ENCODE data around the gene RGL1. TPM values are rescaled to one million over a fixed set of nuclear protein-coding genes. Genes with fewer than 3 reads are reported as not detected.

The RGL1 gene
- total and polyA plus RNA-seq, 7 donors, result 0.93 to 6.8 (median 3.9) TPM

DNA sequence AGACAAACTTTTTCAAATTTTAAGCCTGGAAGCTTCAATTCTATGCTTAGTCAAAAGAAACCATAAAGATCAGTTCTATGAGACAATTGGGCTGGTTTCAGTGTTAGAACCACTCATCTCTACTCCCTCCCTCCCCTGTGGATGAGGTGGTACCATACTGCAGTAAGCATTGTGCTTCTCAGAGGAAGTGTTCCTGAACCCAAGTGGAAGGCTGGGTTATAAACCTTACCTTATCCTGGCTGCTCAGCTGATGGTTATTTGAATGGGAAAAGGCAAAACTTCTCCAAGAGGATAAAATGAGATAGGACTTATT, 34.1 kb upstream of the RGL1 start:
- no peak overlapping the region for H3K27ac ChIP-seq
- H3K4me1 ChIP-seq, result no peaks in the 10 kb centered on the region
- DNase-seq (no peak), ATAC-seq (no peak)
- intact Hi-C loops (cut with DNase I), result no loop called here
- TF ChIP-seq, protein P1, sequence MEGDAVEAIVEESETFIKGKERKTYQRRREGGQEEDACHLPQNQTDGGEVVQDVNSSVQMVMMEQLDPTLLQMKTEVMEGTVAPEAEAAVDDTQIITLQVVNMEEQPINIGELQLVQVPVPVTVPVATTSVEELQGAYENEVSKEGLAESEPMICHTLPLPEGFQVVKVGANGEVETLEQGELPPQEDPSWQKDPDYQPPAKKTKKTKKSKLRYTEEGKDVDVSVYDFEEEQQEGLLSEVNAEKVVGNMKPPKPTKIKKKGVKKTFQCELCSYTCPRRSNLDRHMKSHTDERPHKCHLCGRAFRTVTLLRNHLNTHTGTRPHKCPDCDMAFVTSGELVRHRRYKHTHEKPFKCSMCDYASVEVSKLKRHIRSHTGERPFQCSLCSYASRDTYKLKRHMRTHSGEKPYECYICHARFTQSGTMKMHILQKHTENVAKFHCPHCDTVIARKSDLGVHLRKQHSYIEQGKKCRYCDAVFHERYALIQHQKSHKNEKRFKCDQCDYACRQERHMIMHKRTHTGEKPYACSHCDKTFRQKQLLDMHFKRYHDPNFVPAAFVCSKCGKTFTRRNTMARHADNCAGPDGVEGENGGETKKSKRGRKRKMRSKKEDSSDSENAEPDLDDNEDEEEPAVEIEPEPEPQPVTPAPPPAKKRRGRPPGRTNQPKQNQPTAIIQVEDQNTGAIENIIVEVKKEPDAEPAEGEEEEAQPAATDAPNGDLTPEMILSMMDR (IDR thresholded peaks at IDR 0.05), result no peak
- H3K4me3 ChIP-seq, result no peak overlapping the region
- H3K27me3 ChIP-seq (ENCODE audit: insufficient read depth in 3 of 3, low read length in 2 of 3), result no peaks in the 10 kb centered on the region
- peaks cover 10% of the 10 kb centered on the region for H3K9me3 ChIP-seq
- H3K36me3 ChIP-seq (ENCODE audit: insufficient read depth in 1 of 2, low read depth in 1 of 2), result no peaks in the 10 kb centered on the region

DNA sequence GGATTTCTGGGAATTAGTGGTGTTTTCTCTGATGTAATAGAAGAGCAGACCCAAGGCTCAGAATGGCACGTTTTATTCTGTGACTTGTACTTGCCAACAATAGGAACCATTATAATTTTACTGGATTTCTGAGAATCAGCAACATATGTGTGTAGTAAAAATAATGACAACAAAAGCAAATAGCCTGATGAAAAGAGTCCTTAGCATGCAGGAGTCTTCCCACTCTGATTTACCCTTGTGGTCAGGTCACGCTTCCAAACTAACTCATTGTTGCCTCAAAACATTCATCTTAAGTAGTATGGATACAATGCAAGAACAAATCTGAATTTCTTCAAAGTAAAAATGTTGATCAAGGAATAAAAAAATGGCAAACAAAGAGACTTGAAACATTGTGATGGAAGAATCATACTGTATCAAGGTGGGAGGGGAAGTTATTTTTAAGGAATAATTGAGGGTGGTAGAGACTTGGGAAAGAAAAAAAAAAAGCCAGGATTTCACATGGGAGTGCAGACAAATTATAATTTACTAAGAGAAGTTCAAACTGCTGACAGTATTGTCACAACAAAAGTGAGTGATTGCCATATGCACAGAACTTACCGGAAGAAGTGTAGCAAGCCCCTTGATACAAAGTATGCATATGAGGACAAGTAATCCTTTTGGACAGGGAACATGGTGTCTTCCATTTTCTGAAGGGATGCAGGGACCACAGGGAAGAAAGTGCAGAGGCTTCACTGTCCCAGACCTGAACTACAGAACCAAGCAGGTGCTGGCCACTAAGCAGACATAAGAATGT, 31.2 kb upstream of the RGL1 start:
- Histone ChIP-seq H3K27me3 (ENCODE audit: insufficient read depth in 3 of 3, low read length in 2 of 3) (no peaks in the 10 kb centered on the region), H3K4me1 (no peaks in the 10 kb centered on the region), H3K4me3 (no peak overlapping the region), H3K27ac (no peak overlapping the region), H3K9me3 (peaks cover 10% of the 10 kb centered on the region), H3K36me3 (ENCODE audit: insufficient read depth in 1 of 2, low read depth in 1 of 2) (no peaks in the 10 kb centered on the region)
- intact Hi-C loops (cut with DNase I), result no loop called here
- TF ChIP-seq, protein P1 (IDR thresholded peaks at IDR 0.05), result no peak
- ATAC-seq (no peak), DNase-seq (no peak)
- WGBS, 3 donors, result 68 to 75% (median 70%) methylated on average over 3 of the region's 3 CpGs

DNA sequence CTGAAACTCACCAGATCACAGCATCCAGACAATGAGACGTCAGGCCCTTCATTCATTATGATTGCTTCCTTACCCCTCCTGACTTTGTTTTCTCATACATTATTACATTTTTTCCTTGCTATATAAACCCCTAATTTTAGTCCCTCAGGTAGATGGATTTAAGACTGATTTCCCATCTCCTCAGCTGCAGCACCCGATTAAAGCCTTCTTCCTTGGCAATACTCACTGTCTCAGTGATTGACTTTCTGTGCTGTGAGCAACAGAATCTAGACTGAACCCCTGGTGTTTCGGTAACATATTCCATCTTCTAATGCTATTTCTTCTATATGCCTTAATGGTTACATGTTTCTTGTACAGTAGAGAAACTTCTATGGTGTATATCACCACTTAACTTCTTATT, 30.0 kb upstream of the RGL1 start:
- intact Hi-C loops (cut with DNase I), result no loop called here
- Histone ChIP-seq H3K27me3 (ENCODE audit: insufficient read depth in 3 of 3, low read length in 2 of 3) (no peaks in the 10 kb centered on the region), H3K4me1 (no peaks in the 10 kb centered on the region), H3K27ac (no peak overlapping the region), H3K9me3 (peaks cover 10% of the 10 kb centered on the region), H3K4me3 (no peak overlapping the region), H3K36me3 (ENCODE audit: insufficient read depth in 1 of 2, low read depth in 1 of 2) (no peaks in the 10 kb centered on the region)
- no peak for DNase-seq
- no peak for ATAC-seq
- TF ChIP-seq, protein P1 (IDR thresholded peaks at IDR 0.05), result no peak
- 93 to 99% (median 97%) methylated on average over 3 of the region's 3 CpGs for WGBS, 3 donors

DNA sequence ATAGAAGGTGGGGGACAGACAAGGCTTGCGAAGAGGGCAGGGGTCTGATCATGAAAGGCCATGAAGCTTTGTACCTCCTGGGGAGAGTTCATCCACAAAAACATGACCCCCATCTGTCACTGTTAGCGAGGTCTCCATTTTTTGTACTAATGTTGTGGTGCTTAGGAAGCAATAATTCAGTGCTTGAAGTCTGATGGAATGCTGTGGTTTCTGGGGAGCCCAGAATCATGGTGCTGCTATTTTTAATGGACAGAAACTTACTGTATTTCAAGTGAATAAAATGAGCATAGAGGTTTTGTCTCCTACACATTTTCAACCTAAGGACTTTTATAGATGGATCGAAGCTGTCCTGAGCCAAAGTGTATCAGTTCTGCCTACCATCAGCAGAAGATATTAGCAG, 28.2 kb upstream of the RGL1 start:
- TF ChIP-seq, protein P1 (IDR thresholded peaks at IDR 0.05), result no peak
- H3K4me1 ChIP-seq, result no peaks in the 10 kb centered on the region
- intact Hi-C loops (cut with DNase I), result no loop called here
- DNase-seq (no peak), ATAC-seq (no peak)
- no peak overlapping the region for H3K4me3 ChIP-seq
- H3K27me3 ChIP-seq (ENCODE audit: insufficient read depth in 3 of 3, low read length in 2 of 3), result no peaks in the 10 kb centered on the region
- no peaks in the 10 kb centered on the region for H3K36me3 ChIP-seq (ENCODE audit: insufficient read depth in 1 of 2, low read depth in 1 of 2)
- no peak overlapping the region for H3K27ac ChIP-seq
- 95 to 99% (median 96%) methylated on average over 3 of the region's 3 CpGs for WGBS, 3 donors
- H3K9me3 ChIP-seq, result peaks cover 7% of the 10 kb centered on the region

DNA sequence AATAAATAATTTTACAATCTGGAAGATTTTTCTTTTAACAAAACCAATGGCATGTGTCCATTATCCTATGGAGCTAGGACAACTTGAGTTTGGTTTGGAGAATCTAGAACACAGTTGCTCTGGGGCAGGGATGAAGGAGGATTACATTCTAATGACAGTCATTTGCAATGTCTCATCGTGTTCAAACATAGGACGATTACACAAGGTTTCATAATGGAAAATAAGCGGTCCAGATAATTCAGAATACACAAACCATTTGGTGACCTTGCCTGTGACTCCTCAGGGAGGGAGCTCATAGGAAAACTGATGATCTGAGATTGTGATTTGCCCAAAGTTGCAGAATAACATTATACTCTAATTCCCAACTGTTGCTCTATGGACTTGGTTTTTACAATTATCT, 27.6 kb upstream of the RGL1 start:
- DNase-seq (no peak), ATAC-seq (no peak)
- no peaks in the 10 kb centered on the region for H3K27me3 ChIP-seq (ENCODE audit: insufficient read depth in 3 of 3, low read length in 2 of 3)
- no peak overlapping the region for H3K4me3 ChIP-seq
- H3K4me1 ChIP-seq, result no peaks in the 10 kb centered on the region
- H3K9me3 ChIP-seq, result peaks cover 7% of the 10 kb centered on the region
- intact Hi-C loops (cut with DNase I), result no loop called here
- no peaks in the 10 kb centered on the region for H3K36me3 ChIP-seq (ENCODE audit: insufficient read depth in 1 of 2, low read depth in 1 of 2)
- 51 to 57% (median 55%) methylated on average over 3 of the region's 3 CpGs for WGBS, 3 donors
- H3K27ac ChIP-seq, result no peak overlapping the region
- TF ChIP-seq, protein P1 (IDR thresholded peaks at IDR 0.05), result no peak
